GM12872 (cell line): ENCODE data around the gene BRD7.

Experiments
- TF ChIP-seq, protein P1 (sequence below): IDR thresholded peaks from 3 replicates; pipeline ENCODE4 v1.5.1; 2011; ENCODE audit warnings: low read depth, mild to moderate bottlenecking, low read length, moderate library complexity; ENCODE audit not compliant: insufficient read depth

Gene BRD7

DNA sequence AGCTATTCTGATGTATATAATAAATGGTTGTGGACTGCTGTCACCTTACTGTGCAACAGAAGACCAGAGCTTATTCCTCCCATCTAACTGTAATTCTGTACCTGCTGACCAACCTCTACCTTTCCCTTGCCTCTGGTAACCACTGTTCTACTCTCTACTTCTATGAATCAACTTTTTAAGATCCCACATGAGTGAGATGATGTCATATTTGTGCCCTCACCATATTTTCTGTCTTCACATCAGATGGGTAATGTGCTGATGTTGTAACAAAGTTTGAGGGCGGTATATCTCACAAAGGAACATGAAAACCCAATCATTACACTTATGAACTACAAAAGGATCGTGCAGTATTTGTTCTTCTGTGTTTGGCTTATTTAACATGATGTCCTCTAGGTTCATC, 16.8 kb downstream of the BRD7 start:
- TF ChIP-seq, protein P1, sequence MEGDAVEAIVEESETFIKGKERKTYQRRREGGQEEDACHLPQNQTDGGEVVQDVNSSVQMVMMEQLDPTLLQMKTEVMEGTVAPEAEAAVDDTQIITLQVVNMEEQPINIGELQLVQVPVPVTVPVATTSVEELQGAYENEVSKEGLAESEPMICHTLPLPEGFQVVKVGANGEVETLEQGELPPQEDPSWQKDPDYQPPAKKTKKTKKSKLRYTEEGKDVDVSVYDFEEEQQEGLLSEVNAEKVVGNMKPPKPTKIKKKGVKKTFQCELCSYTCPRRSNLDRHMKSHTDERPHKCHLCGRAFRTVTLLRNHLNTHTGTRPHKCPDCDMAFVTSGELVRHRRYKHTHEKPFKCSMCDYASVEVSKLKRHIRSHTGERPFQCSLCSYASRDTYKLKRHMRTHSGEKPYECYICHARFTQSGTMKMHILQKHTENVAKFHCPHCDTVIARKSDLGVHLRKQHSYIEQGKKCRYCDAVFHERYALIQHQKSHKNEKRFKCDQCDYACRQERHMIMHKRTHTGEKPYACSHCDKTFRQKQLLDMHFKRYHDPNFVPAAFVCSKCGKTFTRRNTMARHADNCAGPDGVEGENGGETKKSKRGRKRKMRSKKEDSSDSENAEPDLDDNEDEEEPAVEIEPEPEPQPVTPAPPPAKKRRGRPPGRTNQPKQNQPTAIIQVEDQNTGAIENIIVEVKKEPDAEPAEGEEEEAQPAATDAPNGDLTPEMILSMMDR, result no peak

DNA sequence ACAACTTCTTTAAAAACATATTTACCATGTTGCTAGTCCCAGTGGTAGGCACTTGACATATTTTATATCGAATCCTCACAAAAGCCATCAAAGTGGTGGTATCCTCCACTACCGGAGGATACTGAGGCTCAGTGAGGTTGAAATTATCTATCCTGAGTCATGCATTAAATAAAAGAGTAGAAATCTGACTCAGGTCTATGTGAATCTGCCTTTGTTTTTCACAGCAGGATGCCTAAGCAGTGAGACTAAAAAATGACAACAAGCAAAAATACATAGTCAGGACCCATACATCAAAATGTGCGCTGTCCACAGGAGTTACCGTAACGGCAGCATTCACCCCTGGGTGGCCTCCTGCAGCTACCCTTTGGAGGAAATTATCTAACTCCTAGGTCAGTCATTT, 17.7 kb downstream of the BRD7 start:
- TF ChIP-seq, protein P1, result no peak

DNA sequence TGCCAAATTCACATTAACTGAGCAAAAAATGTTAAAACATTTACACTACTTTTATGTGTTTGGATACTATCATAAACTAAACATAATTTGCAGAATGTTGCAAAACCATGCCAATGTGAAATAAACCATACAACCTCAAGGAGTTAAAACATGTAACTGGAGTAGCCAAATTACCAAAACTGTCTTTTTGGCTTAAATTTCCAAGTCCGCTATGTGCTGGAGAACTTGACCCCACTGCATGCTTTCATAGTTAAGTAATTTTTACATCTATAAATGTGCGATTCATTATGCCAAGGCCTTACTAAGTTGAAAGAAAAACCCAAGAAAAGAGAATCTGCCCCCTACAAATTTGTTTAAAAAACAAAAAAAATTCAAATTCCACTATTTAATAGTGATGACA, 28.2 kb downstream of the BRD7 start:
- TF ChIP-seq, protein P1, result no peak

DNA sequence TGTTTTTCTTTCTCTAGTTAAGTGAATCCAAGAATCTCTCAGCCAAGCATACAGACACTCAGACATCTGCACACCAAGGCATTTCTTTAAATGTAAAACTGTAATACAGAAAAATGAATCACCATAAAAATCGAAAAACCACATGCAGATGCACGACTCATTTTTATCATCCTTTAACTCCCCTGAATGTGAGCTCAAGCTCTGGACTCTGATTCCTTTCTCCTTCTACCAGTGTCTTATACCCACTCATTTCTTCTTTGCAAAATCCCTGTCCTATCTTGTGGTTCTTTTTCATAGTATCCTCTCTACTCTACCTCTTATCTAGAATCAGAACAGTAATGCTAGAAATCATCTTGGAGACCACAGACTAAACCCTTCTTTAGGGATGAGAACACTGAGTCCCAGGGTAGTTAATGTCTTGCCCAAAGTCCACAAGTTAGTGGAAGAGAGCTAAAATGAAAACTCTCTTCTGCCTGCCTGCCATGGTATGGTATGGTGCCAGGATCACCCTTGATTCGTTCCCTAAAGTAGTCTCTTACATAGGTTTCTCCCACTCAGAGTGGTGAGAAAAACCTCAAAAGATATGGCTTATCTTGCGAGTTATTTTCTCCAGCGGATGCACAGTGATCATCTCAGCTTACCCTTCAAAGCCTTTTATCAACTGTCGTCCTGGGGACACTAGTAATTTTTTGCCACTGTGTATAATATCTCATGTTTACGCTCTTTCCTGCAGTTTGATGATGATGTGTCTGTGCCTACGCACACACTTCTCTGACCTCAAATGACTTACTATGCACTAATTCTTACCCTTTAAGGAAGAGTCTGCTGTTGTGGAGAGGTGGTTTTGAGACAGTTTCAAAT, 30.2 kb downstream of the BRD7 start:
- TF ChIP-seq, protein P1, result no peak

DNA sequence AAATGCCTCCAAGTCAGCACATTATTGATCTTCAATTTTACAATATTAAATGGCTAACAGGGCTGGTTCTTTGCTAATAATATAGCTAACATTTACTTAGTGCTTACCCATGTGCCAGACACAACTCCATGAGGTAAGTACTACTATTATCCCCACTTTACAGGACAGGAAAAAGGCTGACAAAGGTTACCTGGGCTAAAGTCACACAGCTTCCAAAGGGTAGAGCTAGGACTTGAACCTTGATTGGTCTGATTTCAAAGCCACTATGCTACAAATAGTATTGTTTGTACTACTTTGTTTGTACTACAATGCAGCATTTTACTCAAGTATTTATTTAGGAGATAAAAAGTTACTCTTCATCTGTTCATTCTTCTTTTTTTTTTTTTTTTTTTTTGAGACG, 31.9 kb downstream of the BRD7 start:
- TF ChIP-seq, protein P1, result no peak

DNA sequence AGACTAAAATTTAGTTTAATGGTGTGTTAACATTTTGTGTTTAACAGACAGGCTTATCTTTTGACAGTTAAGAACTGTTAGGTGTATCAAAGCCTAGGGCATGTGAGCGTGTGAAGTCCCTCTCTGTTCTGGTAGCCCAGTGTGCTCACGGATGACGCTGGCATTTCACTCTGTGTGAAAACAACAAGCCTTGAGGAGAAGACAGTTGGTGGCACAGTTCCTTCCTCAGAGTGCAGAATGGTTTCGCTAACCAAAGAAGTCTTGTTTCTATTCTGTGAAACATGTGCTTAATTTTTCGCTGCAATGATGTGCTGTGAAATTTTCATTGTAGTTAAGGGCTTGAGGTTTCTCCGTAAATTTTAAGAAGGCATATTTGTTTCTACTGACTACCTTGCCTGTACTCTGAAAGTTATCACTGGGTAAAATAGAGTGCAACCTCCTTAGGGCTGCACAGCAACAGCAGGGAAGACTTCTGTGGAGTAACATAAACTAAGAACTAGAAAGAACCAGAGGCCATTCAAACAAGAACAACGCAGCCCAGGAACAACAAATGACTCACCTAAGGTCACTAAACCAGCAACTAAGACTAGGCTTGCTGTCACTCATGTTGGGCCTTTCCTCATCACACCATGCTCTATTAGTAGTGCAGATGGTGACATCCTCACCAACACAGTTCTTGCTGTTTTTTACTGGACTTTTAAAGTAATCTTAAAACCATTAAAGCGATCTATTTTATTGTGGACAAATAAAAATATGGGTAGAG, 33.4 kb downstream of the BRD7 start:
- TF ChIP-seq, protein P1, result no peak

DNA sequence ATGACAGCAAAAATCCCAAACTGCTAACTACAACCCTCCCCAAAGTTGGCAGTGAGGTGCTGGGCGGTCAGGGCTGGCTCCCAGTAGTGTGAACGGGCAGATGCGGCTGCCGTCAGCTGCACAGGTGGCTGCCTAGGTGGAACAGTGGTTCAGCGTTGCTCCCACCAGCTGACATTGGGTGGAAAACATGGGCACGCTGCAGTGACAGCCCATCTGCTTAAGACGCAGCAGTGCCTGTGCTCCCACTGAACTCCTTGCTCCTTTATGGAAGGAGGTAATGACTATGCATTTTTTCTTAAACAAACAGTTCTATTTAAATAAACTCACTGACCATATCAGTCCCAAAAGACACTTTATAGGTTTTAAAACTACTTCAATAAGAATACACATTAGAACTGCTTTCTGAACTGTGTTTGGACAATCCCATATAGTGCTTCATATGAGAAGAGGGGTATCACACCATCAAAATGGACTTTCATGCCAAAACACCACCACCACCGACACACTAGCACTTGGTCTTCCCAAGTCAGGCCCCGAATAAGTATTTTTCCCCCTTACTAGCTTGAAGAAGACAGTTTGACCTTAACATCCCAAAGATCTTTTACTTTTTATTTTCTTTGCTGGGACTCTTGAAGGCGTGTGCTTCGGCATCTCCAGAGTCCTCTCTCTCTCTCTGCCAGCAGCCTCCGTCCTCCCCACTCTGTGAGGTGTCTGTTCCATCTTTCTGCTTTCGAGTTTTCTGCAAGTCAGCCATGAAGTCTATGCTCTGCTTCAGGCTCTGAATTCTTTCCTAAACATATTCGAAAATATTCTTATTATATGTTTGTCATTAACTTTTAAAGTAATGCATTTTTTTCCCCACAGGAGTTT, 34.4 kb downstream of the BRD7 start:
- TF ChIP-seq, protein P1, result no peak
